Heart left ventricle (tissue), 16 donors: ENCODE data around the gene JAK2. TPM values are rescaled to one million over a fixed set of nuclear protein-coding genes. Genes with fewer than 3 reads are reported as not detected.
"Not testable (repeated sequence)": the region's sequence is repeated elsewhere in the genome, so short reads cannot be mapped to it uniquely, and the experiment has no call there.

ENCODE experiments used
- ATAC-seq, 4 donors: fragments of 200-7000 bp; cut with Tn5 transposase; one replicate each; pipeline ENCODE4 v1.9.1; 2020 to 2022; ENCODE audit warnings: moderate library complexity in 4 of 4, mild to moderate bottlenecking in 3 of 4, moderate number of reproducible peaks in 1 of 4
- DNase-seq, 5 donors: peaks; one replicate each; pipeline ENCODE4 v3.0.0-alpha.2; 2020
- H3K27ac ChIP-seq, 12 donors: fragments of 200-600 bp; sonication (generic) in 4 of 12; one replicate each; pipeline versions ENCODE4 v1.5.0 to v1.8.0; 2016 to 2022; ENCODE audit warnings: mild to moderate bottlenecking in 2 of 12
- H3K27me3 ChIP-seq, 9 donors: fragments of 200-600 bp; sonication (generic) in 2 of 9; one replicate each; pipeline versions ENCODE4 v1.5.1 to v1.8.0; 2016 to 2022; ENCODE audit warnings: mild to moderate bottlenecking in 3 of 9
- H3K36me3 ChIP-seq, 9 donors: fragments of 200-600 bp; sonication (generic) in 2 of 9; one replicate each; pipeline versions ENCODE4 v1.5.0 to v1.8.0; 2018 to 2022; ENCODE audit warnings: mild to moderate bottlenecking in 2 of 9
- H3K4me1 ChIP-seq, 12 donors: fragments of 200-600 bp; sonication (generic) in 4 of 12; one replicate each; pipeline versions ENCODE4 v1.5.0 to v1.8.0; 2016 to 2022; ENCODE audit warnings: mild to moderate bottlenecking in 3 of 12
- H3K4me3 ChIP-seq, 12 donors: fragments of 200-600 bp; sonication (generic) in 4 of 12; one replicate each; pipeline versions ENCODE4 v1.5.0 to v1.8.0; 2017 to 2022; ENCODE audit warnings: mild to moderate bottlenecking in 9 of 12, moderate library complexity in 4 of 12
- H3K9me3 ChIP-seq, 12 donors: fragments of 200-600 bp; sonication (generic) in 4 of 12; one replicate each; pipeline versions ENCODE4 v1.5.0 to v1.8.0; 2016 to 2022; ENCODE audit warnings: mild to moderate bottlenecking in 1 of 12
- CTCF ChIP-seq, 12 donors: fragments of 200-600 bp; sonication (generic) in 4 of 12; IDR thresholded peaks; one replicate each; pipeline versions ENCODE4 v1.5.0 to v1.8.0; 2018 to 2022; ENCODE audit warnings: antibody characterized with exemption in 12 of 12, mild to moderate bottlenecking in 5 of 12
- POLR2A ChIP-seq, 2 donors: fragments of 450-650 bp; IDR thresholded peaks; one replicate each; pipeline ENCODE4 v1.6.1; 2017; ENCODE audit warnings: antibody characterized with exemption in 2 of 2, mild to moderate bottlenecking in 2 of 2, moderate library complexity in 2 of 2
- WGBS, 4 donors: extraction: QIAGEN DNeasy Blood & Tissue Kit in 2 of 4; methylation state at CpG; one replicate each; pipeline versions ENCODE4 v1.1.5 to v1.1.7; 2013 to 2018; 5-methylcytosine and 5-hydroxymethylcytosine counted together
- intact Hi-C, 10 donors: fragments of 100-400 bp; cut with DNase I; formaldehyde crosslinking; loops; one replicate each; pipeline versions ENCODE4 v1.11.1 to v1.14.2; 2022
- polyA plus RNA-seq, 2 donors: library from polyadenylated mRNA; stranded (reverse); fragments of 200-250 nt; gene quantifications; one replicate each; pipeline ENCODE4 v1.2.3, GENCODE V29; 2013
- total RNA-seq, 9 donors: library from RNA; depleted of rRNA in 2 of 9; stranded (reverse); fragments of >200 nt in 2 of 9; fragmentation: NEBNext Ultra II Directional in 3 of 9; extraction: Animal tissue kit (Norgen Biotek cat#: 25700) in 3 of 9; gene quantifications; one replicate each; pipeline versions ENCODE4 v1.1.0 to v1.2.4, GENCODE V29; 2016 to 2023
- donor health status: ischemic (EF 13 %, LVEDD 7.1; RV severe dilation, severe dysfunction).
- donor health status: healthy with polysubstance abuse.
- donor health status: DM: no; HTN: yes; CAD: no.
- donor health status: DM: no; HTN: no; CAD: no.
- donor health status: ischemic (EF 25% LVEDD 6.9; RV normal size, moderate dysfunction).
- donor health status: ischemic (EF 25% LVEDD 5.7; RV mildly dilated, moderate dysfunction).
- donor health status: healthy.
- donor health status: DM: yes; HTN: yes; CAD: no.
- donor health status: ischemic (EF 35%, LVEDD 5.7; RV mildly dilated, moderate dysfunction).
- donor health status: nonischemic (EF 11% LVEDD 7.7; RV severe dilation, severe dysfunction).
- donor health status: DM: yes; HTN: yes; CAD: no.
- donor health status: PGD.
- donor health status: ischemic (EF 29% LVEDD 5.4; RV normal size, mild dysfunction).
- donor health status: nonischemic (EF 23%, LVEDD 6.1; RV moderate dilation, normal function).

Gene JAK2
- total and polyA plus RNA-seq, 11 donors, result 4.3 to 62.9 (median 27.9) TPM

GRCh38 chr9:5089737-5090136, 104.7 kb downstream of the JAK2 start:
- H3K27me3 ChIP-seq, result no peaks in the 10 kb centered on the region
- no peak overlapping the region for H3K27ac ChIP-seq
- H3K4me3 ChIP-seq, result no peak overlapping the region
- DNase-seq (no peak), ATAC-seq (no peak)
- no peak for TF ChIP-seq POLR2A (IDR thresholded peaks at IDR 0.05)
- no peak for TF ChIP-seq CTCF (IDR thresholded peaks at IDR 0.05)
- intact Hi-C loops, result no loop called here
- H3K9me3 ChIP-seq, result no peaks in the 10 kb centered on the region
- H3K4me1 ChIP-seq, result no peaks in the 10 kb centered on the region
- WGBS, 4 donors, result 63 to 69% (median 66%) methylated on average over 2 of the region's 2 CpGs
- peaks cover 0 to 46% (median 16%) of the 10 kb centered on the region in 9 donors for H3K36me3 ChIP-seq

GRCh38 chr9:5095795-5096194, 110.7 kb downstream of the JAK2 start:
- H3K9me3 ChIP-seq, result no peaks in the 10 kb centered on the region
- 95 to 97% (median 95%) methylated on average over 2 of the region's 2 CpGs for WGBS, 4 donors
- H3K27ac ChIP-seq, result no peak overlapping the region
- no peak overlapping the region for H3K4me3 ChIP-seq
- no peak for DNase-seq
- H3K27me3 ChIP-seq, result no peaks in the 10 kb centered on the region
- TF ChIP-seq POLR2A (IDR thresholded peaks at IDR 0.05) (no peak), CTCF (IDR thresholded peaks at IDR 0.05) (no peak)
- H3K36me3 ChIP-seq, result peaks cover 0 to 3% (median 0%) of the 10 kb centered on the region in 9 donors
- no peaks in the 10 kb centered on the region for H3K4me1 ChIP-seq
- intact Hi-C loops, result no loop called here
- ATAC-seq, result no peak

- Histone ChIP-seq H3K4me3 (no peak overlapping the region), H3K27me3 (no peaks in the 10 kb centered on the region), H3K27ac (no peak overlapping the region), H3K36me3 (peaks cover 0 to 16% (median 0%) of the 10 kb centered on the region in 9 donors), H3K9me3 (peaks cover 0 to 10% (median 0%) of the 10 kb centered on the region in 12 donors), H3K4me1 (no peaks in the 10 kb centered on the region)
- ATAC-seq (no peak), DNase-seq (no peak)
- WGBS, 4 donors, result 64 to 97% (median 83%) methylated on average over 3 of the region's 3 CpGs
- TF ChIP-seq POLR2A (IDR thresholded peaks at IDR 0.05), result no peak
- no peak for TF ChIP-seq CTCF (IDR thresholded peaks at IDR 0.05)
- intact Hi-C loops, result no loop called here
Measured at GRCh38 chr9:5099466-5099865, 114.4 kb downstream of the JAK2 start.

- peak in 1 of 5 donors; percentile 40 for DNase-seq
- H3K4me3 ChIP-seq, ATAC-seq, H3K27me3 ChIP-seq, H3K27ac ChIP-seq, intact Hi-C loops, H3K4me1 ChIP-seq: not testable (repeated sequence)
- Histone ChIP-seq H3K9me3 (peaks cover 0 to 26% (median 0%) of the 10 kb centered on the region in 12 donors), H3K36me3 (peaks cover 0 to 16% (median 4%) of the 10 kb centered on the region in 9 donors)
- WGBS, 4 donors, result 86 to 97% (median 88%) methylated on average over 5 to 7 of the region's 7 CpGs
Measured at GRCh38 chr9:5101127-5101526, 116.1 kb downstream of the JAK2 start.

- Histone ChIP-seq H3K36me3 (peaks cover 0 to 18% (median 14%) of the 10 kb centered on the region in 9 donors), H3K9me3 (peaks cover 0 to 44% (median 2%) of the 10 kb centered on the region in 12 donors)
- ATAC-seq, DNase-seq, H3K27ac ChIP-seq, H3K4me3 ChIP-seq, H3K27me3 ChIP-seq, H3K4me1 ChIP-seq, intact Hi-C loops: not testable (repeated sequence)
- 95 to 100% (median 98%) methylated on average over 2 of the region's 2 CpGs for WGBS, 4 donors
Measured at GRCh38 chr9:5106517-5106916, 121.4 kb downstream of the JAK2 start.
